T-helper 1 cell treated with Interleukin-12 subunit alpha and Interleukin-12 subunit beta and Interleukin-4 antibody, amounts not matched to agents 30 μg/mL and 1 μg/mL, for 36 hours (primary cell): ENCODE measurements around the gene FRRS1.

Experiments
- H3K27ac Mint-ChIP-seq: one replicate; pipeline ENCODE4 v1.8.0; 2021; ENCODE audit warnings: mild to moderate bottlenecking, mixed read lengths
- H3K27me3 Mint-ChIP-seq: one replicate; pipeline ENCODE4 v1.8.0; 2021; ENCODE audit warnings: low read depth, mixed read lengths
- H3K36me3 Mint-ChIP-seq: one replicate; pipeline ENCODE4 v1.8.0; 2021; ENCODE audit warnings: low read depth, mixed read lengths
- H3K4me1 Mint-ChIP-seq: one replicate; pipeline ENCODE4 v1.8.0; 2021; ENCODE audit warnings: low read depth, mixed read lengths
- H3K4me3 Mint-ChIP-seq: one replicate; pipeline ENCODE4 v1.8.0; 2021; ENCODE audit warnings: mild to moderate bottlenecking, moderate library complexity, mixed read lengths
- H3K9me3 Mint-ChIP-seq: one replicate; pipeline ENCODE4 v1.8.0; 2021; ENCODE audit warnings: mixed read lengths

The FRRS1 gene

GRCh38 chr1:99728494-99729235, 37.8 kb downstream of the FRRS1 start:
- Mint-ChIP-seq H3K27me3 (peaks cover 9% of the 10 kb centered on the region), H3K36me3 (no peaks in the 10 kb centered on the region), H3K9me3 (no peaks in the 10 kb centered on the region), H3K4me3 (no peak overlapping the region), H3K27ac (no peak overlapping the region), H3K4me1 (no peaks in the 10 kb centered on the region)

GRCh38 chr1:99727575-99728185, 38.8 kb downstream of the FRRS1 start:
- Mint-ChIP-seq H3K27me3 (peaks cover 9% of the 10 kb centered on the region), H3K4me3 (no peak overlapping the region), H3K4me1 (no peaks in the 10 kb centered on the region), H3K9me3 (no peaks in the 10 kb centered on the region), H3K36me3 (no peaks in the 10 kb centered on the region), H3K27ac (no peak overlapping the region)

GRCh38 chr1:99726818-99727217, 39.6 kb downstream of the FRRS1 start:
- no peak overlapping the region for H3K4me3 Mint-ChIP-seq
- H3K27ac Mint-ChIP-seq, result no peak overlapping the region
- H3K36me3 Mint-ChIP-seq, result no peaks in the 10 kb centered on the region
- no peaks in the 10 kb centered on the region for H3K4me1 Mint-ChIP-seq
- H3K27me3 Mint-ChIP-seq, result peaks cover 9% of the 10 kb centered on the region
- H3K9me3 Mint-ChIP-seq, result no peaks in the 10 kb centered on the region

- peaks cover 9% of the 10 kb centered on the region for H3K27me3 Mint-ChIP-seq
Observed at GRCh38 chr1:99726407-99726806, 40.0 kb downstream of the FRRS1 start.

DNA sequence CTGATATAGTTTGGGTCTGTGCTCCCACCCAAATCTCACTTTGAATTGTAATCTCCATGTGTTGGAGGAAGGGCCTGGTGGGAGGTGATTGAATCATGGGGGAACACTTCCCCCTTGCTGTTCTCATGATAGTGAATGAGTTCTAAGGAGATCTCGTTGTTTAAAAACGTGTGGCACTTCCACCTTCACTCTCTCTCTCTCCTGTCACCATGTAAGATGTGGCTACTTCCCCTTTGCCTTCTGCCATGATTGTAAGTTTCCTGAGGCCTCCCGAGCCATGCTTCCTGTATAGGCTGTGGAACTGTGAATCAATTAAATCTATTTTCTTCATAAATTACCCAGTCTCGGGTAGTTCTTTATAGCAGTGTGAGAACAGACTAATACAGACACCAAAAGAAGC, 40.4 kb downstream of the FRRS1 start:
- no peaks in the 10 kb centered on the region for H3K4me1 Mint-ChIP-seq
- H3K4me3 Mint-ChIP-seq, result no peak overlapping the region
- no peaks in the 10 kb centered on the region for H3K9me3 Mint-ChIP-seq
- no peaks in the 10 kb centered on the region for H3K36me3 Mint-ChIP-seq
- H3K27ac Mint-ChIP-seq, result no peak overlapping the region
- H3K27me3 Mint-ChIP-seq, result peaks cover 9% of the 10 kb centered on the region

More at GRCh38 chr1:99726407-99726806, 40.0 kb downstream of the FRRS1 start:
- H3K9me3 Mint-ChIP-seq, result no peaks in the 10 kb centered on the region
- no peak overlapping the region for H3K27ac Mint-ChIP-seq
- H3K4me1 Mint-ChIP-seq, result no peaks in the 10 kb centered on the region
- no peaks in the 10 kb centered on the region for H3K36me3 Mint-ChIP-seq
- no peak overlapping the region for H3K4me3 Mint-ChIP-seq

DNA sequence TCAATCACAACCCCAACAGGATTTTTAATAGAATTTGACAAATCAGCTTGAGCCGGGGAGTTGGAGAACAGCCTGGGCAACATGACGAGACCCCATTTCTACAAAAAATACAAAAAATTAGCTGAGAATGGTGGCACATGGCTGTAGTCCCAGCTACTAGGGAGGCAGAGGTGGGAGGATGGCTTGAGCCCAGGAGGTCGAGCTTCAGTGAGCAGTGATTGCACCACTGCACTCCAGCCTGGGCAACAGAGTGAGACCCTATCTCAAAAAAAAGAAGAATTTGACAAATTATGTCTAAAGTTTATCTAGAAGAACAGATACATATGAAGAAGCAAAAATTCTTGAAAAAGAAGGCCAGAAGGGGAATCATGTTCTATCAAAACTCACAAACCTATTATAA, 43.2 kb downstream of the FRRS1 start:
- no peak overlapping the region for H3K4me3 Mint-ChIP-seq
- H3K27me3 Mint-ChIP-seq, result peaks cover 9% of the 10 kb centered on the region
- no peak overlapping the region for H3K27ac Mint-ChIP-seq
- no peaks in the 10 kb centered on the region for H3K36me3 Mint-ChIP-seq
- H3K4me1 Mint-ChIP-seq, result no peaks in the 10 kb centered on the region
- H3K9me3 Mint-ChIP-seq, result no peaks in the 10 kb centered on the region

- no peaks in the 10 kb centered on the region for H3K36me3 Mint-ChIP-seq
- no peak overlapping the region for H3K4me3 Mint-ChIP-seq
- no peaks in the 10 kb centered on the region for H3K27me3 Mint-ChIP-seq
- no peak overlapping the region for H3K27ac Mint-ChIP-seq
- no peaks in the 10 kb centered on the region for H3K9me3 Mint-ChIP-seq
- H3K4me1 Mint-ChIP-seq, result no peaks in the 10 kb centered on the region
Observed at GRCh38 chr1:99717005-99717404, 49.4 kb downstream of the FRRS1 start.

DNA sequence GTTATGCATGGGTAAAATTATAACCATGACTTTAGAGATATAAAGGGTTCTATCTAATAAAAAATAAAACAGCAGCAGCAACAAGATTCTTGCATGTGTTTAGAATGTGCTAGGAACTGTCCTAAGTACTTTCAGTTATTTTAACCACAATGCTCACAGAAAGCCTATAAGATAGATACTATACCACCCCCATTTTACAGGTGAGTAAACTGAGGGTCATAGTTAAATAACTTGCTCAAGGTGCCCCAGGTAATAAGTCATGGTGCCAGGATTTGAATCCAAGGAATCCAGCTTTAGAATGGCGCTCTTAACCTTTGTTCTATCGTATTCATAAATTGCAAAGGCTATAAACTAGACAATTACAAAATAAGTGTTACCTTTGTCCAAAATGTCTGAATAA, 53.4 kb downstream of the FRRS1 start:
- Mint-ChIP-seq H3K4me3 (no peak overlapping the region), H3K27ac (no peak overlapping the region), H3K36me3 (no peaks in the 10 kb centered on the region), H3K9me3 (no peaks in the 10 kb centered on the region), H3K4me1 (peaks cover 3% of the 10 kb centered on the region), H3K27me3 (no peaks in the 10 kb centered on the region)

DNA sequence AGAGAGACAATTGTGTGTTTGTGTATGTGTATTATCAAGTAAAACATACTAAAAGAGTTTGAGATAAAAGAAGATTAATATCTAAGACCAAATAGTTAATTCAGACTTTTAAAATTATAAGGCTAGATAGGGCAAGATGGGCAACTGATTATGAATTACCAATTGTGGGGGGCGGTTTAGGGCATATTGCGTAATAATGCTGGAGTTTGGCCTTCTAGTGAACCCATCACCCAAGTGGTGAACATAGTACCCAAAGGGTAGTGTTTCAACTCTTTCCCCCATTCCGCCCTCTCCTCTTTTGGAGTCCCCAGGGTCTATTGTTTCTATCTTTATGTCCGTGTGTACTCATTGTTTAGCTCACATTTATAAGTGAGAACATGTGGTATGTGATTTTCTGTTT, 55.4 kb downstream of the FRRS1 start:
- Mint-ChIP-seq H3K9me3 (no peaks in the 10 kb centered on the region), H3K27ac (no peak overlapping the region), H3K27me3 (no peaks in the 10 kb centered on the region), H3K4me1 (peaks cover 3% of the 10 kb centered on the region), H3K4me3 (no peak overlapping the region), H3K36me3 (no peaks in the 10 kb centered on the region)

DNA sequence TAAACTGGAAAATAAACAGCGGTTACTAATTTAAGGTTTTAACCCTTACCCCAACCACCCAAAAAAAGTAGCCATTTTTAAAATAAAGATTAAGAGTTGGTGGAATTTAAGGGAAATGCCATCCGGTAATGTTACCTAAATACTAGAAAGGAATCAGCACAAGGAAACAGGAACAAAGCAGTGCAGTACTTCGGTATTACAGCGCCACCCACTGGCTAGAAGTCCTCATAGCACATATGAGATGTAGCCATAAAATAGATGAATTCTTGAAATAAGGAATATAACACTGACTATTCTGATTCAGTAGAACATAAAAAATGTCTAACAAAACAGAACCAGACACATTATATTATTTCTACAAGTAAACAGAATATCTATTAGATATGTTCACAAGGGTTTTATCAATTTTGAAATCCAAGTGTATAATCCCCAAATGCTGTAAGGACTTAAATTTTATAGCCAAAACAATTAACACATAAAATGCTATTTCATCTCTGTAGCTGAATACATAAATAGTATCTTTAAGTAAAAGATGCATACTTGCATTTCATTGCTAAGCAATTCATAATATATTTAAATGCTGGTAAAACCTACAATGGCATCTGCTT, 58.8 kb downstream of the FRRS1 start:
- no peaks in the 10 kb centered on the region for H3K9me3 Mint-ChIP-seq
- no peaks in the 10 kb centered on the region for H3K36me3 Mint-ChIP-seq
- H3K27me3 Mint-ChIP-seq, result no peaks in the 10 kb centered on the region
- no peak overlapping the region for H3K27ac Mint-ChIP-seq
- no peak overlapping the region for H3K4me3 Mint-ChIP-seq
- H3K4me1 Mint-ChIP-seq, result peaks cover 11% of the 10 kb centered on the region

GRCh38 chr1:99705385-99705784, 61.0 kb downstream of the FRRS1 start:
- peaks cover 11% of the 10 kb centered on the region for H3K4me1 Mint-ChIP-seq
- H3K27me3 Mint-ChIP-seq, result peaks cover 11% of the 10 kb centered on the region
- no peaks in the 10 kb centered on the region for H3K9me3 Mint-ChIP-seq
- H3K27ac Mint-ChIP-seq, result no peak overlapping the region
- no peak overlapping the region for H3K4me3 Mint-ChIP-seq
- H3K36me3 Mint-ChIP-seq, result no peaks in the 10 kb centered on the region

DNA sequence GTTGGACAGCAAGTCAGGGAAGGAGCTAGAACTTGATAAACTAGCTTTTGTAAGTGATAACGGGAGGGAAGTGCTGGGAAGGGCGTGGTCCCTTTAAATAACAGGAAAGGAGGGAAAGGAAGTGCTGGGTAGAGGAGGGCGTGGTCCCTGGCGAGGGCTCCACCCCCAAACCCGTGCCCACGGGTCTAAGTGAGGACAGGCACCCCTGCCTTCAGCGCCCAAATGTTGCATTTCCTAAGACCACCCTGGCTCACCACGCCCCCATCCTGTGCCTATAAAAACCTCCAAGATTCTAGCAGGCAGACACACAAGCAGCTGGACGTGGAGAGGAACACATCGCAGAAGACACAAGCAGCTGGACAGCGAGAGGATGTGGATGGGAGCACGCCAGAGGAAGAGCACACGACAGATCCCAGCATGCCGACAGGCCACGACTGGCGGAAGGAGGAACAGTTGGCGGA, 62.0 kb downstream of the FRRS1 start:
- Mint-ChIP-seq H3K4me3 (no peak overlapping the region), H3K27me3 (peaks cover 20% of the 10 kb centered on the region), H3K4me1 (peaks cover 8% of the 10 kb centered on the region), H3K9me3 (no peaks in the 10 kb centered on the region), H3K27ac (no peak overlapping the region), H3K36me3 (no peaks in the 10 kb centered on the region)

DNA sequence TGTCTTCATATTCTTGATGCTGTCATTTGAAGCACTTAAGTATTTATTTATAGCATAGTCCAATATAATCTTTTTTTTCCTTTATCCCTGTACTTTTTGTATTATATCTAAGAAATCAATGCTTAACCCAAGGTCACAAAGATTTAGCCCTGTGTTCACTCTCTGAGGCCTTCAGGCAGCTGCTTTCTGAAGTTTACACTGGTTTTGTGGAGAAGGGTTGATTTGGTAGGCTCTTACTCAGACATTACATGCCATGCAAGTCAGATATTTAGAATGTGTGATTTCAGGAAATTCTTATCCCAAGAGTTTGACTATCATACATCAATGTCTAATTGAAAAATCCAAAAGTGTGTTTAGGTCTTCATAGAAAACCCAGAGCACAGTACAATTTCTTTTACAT, 64.2 kb downstream of the FRRS1 start:
- Mint-ChIP-seq H3K36me3 (no peaks in the 10 kb centered on the region), H3K4me1 (peaks cover 8% of the 10 kb centered on the region), H3K4me3 (no peak overlapping the region), H3K27ac (no peak overlapping the region), H3K9me3 (no peaks in the 10 kb centered on the region), H3K27me3 (peaks cover 39% of the 10 kb centered on the region)

DNA sequence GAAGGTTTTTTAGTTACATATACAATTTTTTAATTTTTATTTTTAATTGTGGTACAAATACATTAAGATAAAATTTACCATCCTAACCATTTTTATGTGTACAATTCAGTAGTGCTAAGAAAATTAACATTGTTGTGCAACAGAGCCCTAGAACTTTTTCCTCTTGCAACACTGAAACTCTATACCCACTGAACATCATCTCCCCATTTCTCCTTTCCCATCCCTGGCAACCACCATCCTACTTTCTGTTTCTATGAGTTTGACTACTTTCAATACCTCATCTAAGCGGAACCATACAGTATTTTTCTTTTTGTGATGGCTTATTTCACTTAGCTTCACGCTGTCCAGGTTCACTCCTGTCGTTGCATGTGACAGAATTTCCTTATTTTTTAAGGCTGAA, 66.4 kb downstream of the FRRS1 start:
- Mint-ChIP-seq H3K36me3 (no peaks in the 10 kb centered on the region), H3K4me1 (peaks cover 7% of the 10 kb centered on the region), H3K27me3 (peaks cover 52% of the 10 kb centered on the region), H3K9me3 (no peaks in the 10 kb centered on the region), H3K4me3 (no peak overlapping the region), H3K27ac (no peak overlapping the region)

GRCh38 chr1:99697580-99697979, 68.9 kb downstream of the FRRS1 start:
- H3K36me3 Mint-ChIP-seq, result no peaks in the 10 kb centered on the region
- no peaks in the 10 kb centered on the region for H3K9me3 Mint-ChIP-seq
- H3K4me1 Mint-ChIP-seq, result no peaks in the 10 kb centered on the region
- peaks cover 56% of the 10 kb centered on the region for H3K27me3 Mint-ChIP-seq
- no peak overlapping the region for H3K27ac Mint-ChIP-seq
- H3K4me3 Mint-ChIP-seq, result no peak overlapping the region
